Astrocyte of the cerebellum (primary cell): ENCODE measurements around the gene TIPIN.

Experiments used
- DNase-seq: peaks from one replicate; pipeline ENCODE4 v3.0.0-alpha.2; 2011; ENCODE audit warnings: low read depth
- H3K4me3 ChIP-seq: 2 replicates; pipeline ENCODE4 v1.5.1; 2011; ENCODE audit warnings: mild to moderate bottlenecking, low read depth, low read length, moderate library complexity
- in situ Hi-C: cut with HindIII; loops from 2 replicates; pipeline ENCODE4 v1.10.0; 2017; ENCODE audit warnings: low sequenced_read_pairs
- TF ChIP-seq, protein P1 (sequence below): IDR thresholded peaks from 2 replicates; pipeline ENCODE4 v1.5.1; 2012; ENCODE audit warnings: low read length, low read depth, moderate library complexity, mild to moderate bottlenecking; ENCODE audit errors: missing control alignments

Gene TIPIN

GRCh38 chr15:66302489-66303278, 53.8 kb downstream of the TIPIN start:
- in situ Hi-C loops, result loop anchor here (25.0 kb wide), 1 partner anchor 110 kb away; no protein-coding TSS in a partner anchor
- TF ChIP-seq, protein P1, sequence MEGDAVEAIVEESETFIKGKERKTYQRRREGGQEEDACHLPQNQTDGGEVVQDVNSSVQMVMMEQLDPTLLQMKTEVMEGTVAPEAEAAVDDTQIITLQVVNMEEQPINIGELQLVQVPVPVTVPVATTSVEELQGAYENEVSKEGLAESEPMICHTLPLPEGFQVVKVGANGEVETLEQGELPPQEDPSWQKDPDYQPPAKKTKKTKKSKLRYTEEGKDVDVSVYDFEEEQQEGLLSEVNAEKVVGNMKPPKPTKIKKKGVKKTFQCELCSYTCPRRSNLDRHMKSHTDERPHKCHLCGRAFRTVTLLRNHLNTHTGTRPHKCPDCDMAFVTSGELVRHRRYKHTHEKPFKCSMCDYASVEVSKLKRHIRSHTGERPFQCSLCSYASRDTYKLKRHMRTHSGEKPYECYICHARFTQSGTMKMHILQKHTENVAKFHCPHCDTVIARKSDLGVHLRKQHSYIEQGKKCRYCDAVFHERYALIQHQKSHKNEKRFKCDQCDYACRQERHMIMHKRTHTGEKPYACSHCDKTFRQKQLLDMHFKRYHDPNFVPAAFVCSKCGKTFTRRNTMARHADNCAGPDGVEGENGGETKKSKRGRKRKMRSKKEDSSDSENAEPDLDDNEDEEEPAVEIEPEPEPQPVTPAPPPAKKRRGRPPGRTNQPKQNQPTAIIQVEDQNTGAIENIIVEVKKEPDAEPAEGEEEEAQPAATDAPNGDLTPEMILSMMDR, result no peak
- no peak overlapping the region for H3K4me3 ChIP-seq
- DNase-seq, result no peak

DNA sequence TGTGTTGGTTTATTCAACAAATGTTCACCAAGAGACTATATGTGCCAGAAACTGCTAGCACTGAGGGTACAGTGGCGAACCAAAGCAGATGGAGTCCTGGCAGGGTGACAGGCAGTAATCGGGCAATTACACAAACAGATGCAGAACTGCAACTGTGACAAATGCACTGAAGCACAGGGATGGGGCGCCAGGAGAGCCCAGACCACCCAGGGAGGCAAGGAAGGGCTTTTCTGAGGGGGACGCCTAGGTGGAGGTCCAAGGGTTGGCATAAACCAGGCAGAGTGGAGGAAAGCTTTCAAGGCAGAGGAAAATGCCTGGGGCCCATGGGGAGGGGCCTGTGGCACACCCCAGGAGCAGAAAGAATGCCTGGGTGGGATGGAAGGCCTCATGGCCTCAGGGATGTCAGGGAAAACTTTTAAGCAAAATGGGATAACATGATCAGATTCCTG, 57.7 kb downstream of the TIPIN start:
- in situ Hi-C loops, result no loop called here
- DNase-seq, result no peak

GRCh38 chr15:66296186-66296585, 60.3 kb downstream of the TIPIN start:
- in situ Hi-C loops, result no loop called here
- TF ChIP-seq, protein P1, result no peak
- no peak overlapping the region for H3K4me3 ChIP-seq
- no peak for DNase-seq

More for the DNA sequence above, 57.7 kb downstream of the TIPIN start:
- no peak overlapping the region for H3K4me3 ChIP-seq
- TF ChIP-seq, protein P1, result no peak

- DNase-seq, result no peak
- TF ChIP-seq, protein P1, result no peak
- H3K4me3 ChIP-seq, result no peak overlapping the region
- in situ Hi-C loops, result no loop called here
Observed at GRCh38 chr15:66294932-66295235, 61.6 kb downstream of the TIPIN start.

- H3K4me3 ChIP-seq, result peak overlapping the region; percentile 51
- in situ Hi-C loops, result no loop called here
- DNase-seq, result peak; percentile 54
- TF ChIP-seq, protein P1, result no peak
Observed at GRCh38 chr15:66294157-66294931, 62.1 kb downstream of the TIPIN start.

DNA sequence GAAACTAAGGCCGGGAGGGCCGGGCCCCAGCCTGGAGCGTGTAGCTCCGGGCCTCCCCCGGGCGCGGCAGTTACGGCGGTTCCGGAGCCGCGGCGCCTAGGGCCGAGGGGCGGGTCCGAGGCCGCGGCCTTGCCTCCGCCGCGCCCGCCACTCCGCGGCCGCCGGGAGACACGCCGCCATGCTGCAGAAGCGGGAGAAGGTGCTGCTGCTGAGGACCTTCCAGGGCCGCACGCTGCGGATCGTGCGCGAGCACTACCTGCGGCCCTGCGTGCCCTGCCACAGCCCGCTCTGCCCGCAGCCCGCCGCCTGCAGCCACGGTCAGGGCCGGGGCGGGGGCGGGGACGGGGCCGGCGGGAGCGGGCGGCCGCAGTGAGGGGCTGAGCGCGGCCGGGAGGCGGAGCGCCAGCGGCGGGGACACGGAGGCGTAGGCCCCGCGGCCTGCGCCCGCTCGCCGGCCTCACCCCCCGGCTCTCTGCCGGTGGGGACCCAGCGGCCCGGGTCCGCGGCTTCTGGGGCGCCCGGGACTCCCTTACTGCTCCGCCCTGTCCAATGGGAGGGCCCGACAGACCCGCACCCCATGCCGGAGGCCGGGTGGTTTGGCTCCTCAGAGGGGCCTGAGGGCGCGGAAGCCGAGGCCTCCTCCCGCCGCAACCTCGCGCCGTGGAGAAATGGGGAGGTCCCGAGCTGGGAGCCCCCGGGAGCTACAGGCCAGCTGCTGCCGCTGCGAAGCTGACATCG, 62.9 kb downstream of the TIPIN start, which contains the start of gene DIS3L:
DIS3L (plus strand) TSS at position 150 of the 738 bp plus-strand sequence; CDS start at position 179, 29 bp downstream.
- in situ Hi-C loops, result no loop called here
- no peak for DNase-seq
- TF ChIP-seq, protein P1, result no peak
- H3K4me3 ChIP-seq, result peak within 1 kb of the TSS; percentile 51
